ENCODE results near the gene RASSF8.
A peak's percentile ranks its signal among the peaks of the same experiment; 100 is the strongest.

Gene RASSF8

GRCh38 chr12:26017484-26018211, 59.2 kb downstream of the RASSF8 start:
- H3K4me3 ChIP-seq (ENCODE audit: low read length), result no peak overlapping the region
- H3K9ac ChIP-seq (ENCODE audit: low read length), result no peak overlapping the region
- H3K27ac ChIP-seq (ENCODE audit: low read length), result peak overlapping the region; percentile 42
- no peaks in the 10 kb centered on the region for H3K27me3 ChIP-seq (ENCODE audit: control insufficient read depth, insufficient read depth, low read length)
- no peaks in the 10 kb centered on the region for H3K9me3 ChIP-seq (ENCODE audit: control insufficient read depth, low read depth, low read length)
- peaks cover 16% of the 10 kb centered on the region for H3K4me1 ChIP-seq (ENCODE audit: control insufficient read depth, low read depth, low read length)
- no peaks in the 10 kb centered on the region for H3K36me3 ChIP-seq (ENCODE audit: control insufficient read depth, low read depth, low read length)

GRCh38 chr12:26018926-26019325, 60.4 kb downstream of the RASSF8 start:
- H3K4me3 ChIP-seq (ENCODE audit: low read length), result no peak overlapping the region
- no peak overlapping the region for H3K27ac ChIP-seq (ENCODE audit: low read length)
- peaks cover 16% of the 10 kb centered on the region for H3K4me1 ChIP-seq (ENCODE audit: control insufficient read depth, low read depth, low read length)
- H3K9ac ChIP-seq (ENCODE audit: low read length), result no peak overlapping the region
- no peaks in the 10 kb centered on the region for H3K36me3 ChIP-seq (ENCODE audit: control insufficient read depth, low read depth, low read length)
- H3K27me3 ChIP-seq (ENCODE audit: control insufficient read depth, insufficient read depth, low read length), result no peaks in the 10 kb centered on the region
- H3K9me3 ChIP-seq (ENCODE audit: control insufficient read depth, low read depth, low read length), result no peaks in the 10 kb centered on the region

- no peaks in the 10 kb centered on the region for H3K36me3 ChIP-seq (ENCODE audit: control insufficient read depth, low read depth, low read length)
- H3K4me1 ChIP-seq (ENCODE audit: control insufficient read depth, low read depth, low read length), result peaks cover 7% of the 10 kb centered on the region
- H3K9ac ChIP-seq (ENCODE audit: low read length), result no peak overlapping the region
- H3K4me3 ChIP-seq (ENCODE audit: low read length), result no peak overlapping the region
- H3K27ac ChIP-seq (ENCODE audit: low read length), result no peak overlapping the region
- no peaks in the 10 kb centered on the region for H3K27me3 ChIP-seq (ENCODE audit: control insufficient read depth, insufficient read depth, low read length)
- H3K9me3 ChIP-seq (ENCODE audit: control insufficient read depth, low read depth, low read length), result no peaks in the 10 kb centered on the region
Measured at GRCh38 chr12:26021534-26021933, 63.1 kb downstream of the RASSF8 start.

GRCh38 chr12:26022043-26022442, 63.6 kb downstream of the RASSF8 start:
- Histone ChIP-seq H3K4me3 (ENCODE audit: low read length) (no peak overlapping the region), H3K36me3 (ENCODE audit: control insufficient read depth, low read depth, low read length) (no peaks in the 10 kb centered on the region), H3K9ac (ENCODE audit: low read length) (no peak overlapping the region), H3K4me1 (ENCODE audit: control insufficient read depth, low read depth, low read length) (peaks cover 7% of the 10 kb centered on the region), H3K9me3 (ENCODE audit: control insufficient read depth, low read depth, low read length) (no peaks in the 10 kb centered on the region), H3K27me3 (ENCODE audit: control insufficient read depth, insufficient read depth, low read length) (no peaks in the 10 kb centered on the region), H3K27ac (ENCODE audit: low read length) (no peak overlapping the region)

- Histone ChIP-seq H3K4me3 (ENCODE audit: low read length) (no peak overlapping the region), H3K9ac (ENCODE audit: low read length) (no peak overlapping the region), H3K9me3 (ENCODE audit: control insufficient read depth, low read depth, low read length) (no peaks in the 10 kb centered on the region), H3K36me3 (ENCODE audit: control insufficient read depth, low read depth, low read length) (no peaks in the 10 kb centered on the region), H3K27me3 (ENCODE audit: control insufficient read depth, insufficient read depth, low read length) (no peaks in the 10 kb centered on the region), H3K27ac (ENCODE audit: low read length) (no peak overlapping the region), H3K4me1 (ENCODE audit: control insufficient read depth, low read depth, low read length) (peaks cover 5% of the 10 kb centered on the region)
Measured at GRCh38 chr12:26026713-26027112, 68.2 kb downstream of the RASSF8 start.

GRCh38 chr12:26027401-26027800, 68.9 kb downstream of the RASSF8 start:
- H3K9ac ChIP-seq (ENCODE audit: low read length), result no peak overlapping the region
- H3K4me3 ChIP-seq (ENCODE audit: low read length), result no peak overlapping the region
- H3K4me1 ChIP-seq (ENCODE audit: control insufficient read depth, low read depth, low read length), result peaks cover 4% of the 10 kb centered on the region
- H3K27me3 ChIP-seq (ENCODE audit: control insufficient read depth, insufficient read depth, low read length), result no peaks in the 10 kb centered on the region
- H3K36me3 ChIP-seq (ENCODE audit: control insufficient read depth, low read depth, low read length), result no peaks in the 10 kb centered on the region
- H3K27ac ChIP-seq (ENCODE audit: low read length), result no peak overlapping the region
- no peaks in the 10 kb centered on the region for H3K9me3 ChIP-seq (ENCODE audit: control insufficient read depth, low read depth, low read length)

GRCh38 chr12:26028953-26029735, 70.7 kb downstream of the RASSF8 start:
- Histone ChIP-seq H3K4me3 (ENCODE audit: low read length) (no peak overlapping the region), H3K9ac (ENCODE audit: low read length) (no peak overlapping the region), H3K27me3 (ENCODE audit: control insufficient read depth, insufficient read depth, low read length) (no peaks in the 10 kb centered on the region), H3K4me1 (ENCODE audit: control insufficient read depth, low read depth, low read length) (peaks cover 11% of the 10 kb centered on the region), H3K27ac (ENCODE audit: low read length) (no peak overlapping the region), H3K36me3 (ENCODE audit: control insufficient read depth, low read depth, low read length) (no peaks in the 10 kb centered on the region), H3K9me3 (ENCODE audit: control insufficient read depth, low read depth, low read length) (no peaks in the 10 kb centered on the region)

- Histone ChIP-seq H3K9ac (ENCODE audit: low read length) (no peak overlapping the region), H3K27ac (ENCODE audit: low read length) (no peak overlapping the region), H3K27me3 (ENCODE audit: control insufficient read depth, insufficient read depth, low read length) (no peaks in the 10 kb centered on the region), H3K4me1 (ENCODE audit: control insufficient read depth, low read depth, low read length) (peaks cover 11% of the 10 kb centered on the region), H3K9me3 (ENCODE audit: control insufficient read depth, low read depth, low read length) (no peaks in the 10 kb centered on the region), H3K4me3 (ENCODE audit: low read length) (no peak overlapping the region), H3K36me3 (ENCODE audit: control insufficient read depth, low read depth, low read length) (no peaks in the 10 kb centered on the region)
Measured at GRCh38 chr12:26029736-26030022, 71.2 kb downstream of the RASSF8 start.

- Histone ChIP-seq H3K27ac (ENCODE audit: low read length) (no peak overlapping the region), H3K9ac (ENCODE audit: low read length) (no peak overlapping the region), H3K36me3 (ENCODE audit: control insufficient read depth, low read depth, low read length) (no peaks in the 10 kb centered on the region), H3K9me3 (ENCODE audit: control insufficient read depth, low read depth, low read length) (no peaks in the 10 kb centered on the region), H3K4me3 (ENCODE audit: low read length) (no peak overlapping the region), H3K27me3 (ENCODE audit: control insufficient read depth, insufficient read depth, low read length) (no peaks in the 10 kb centered on the region), H3K4me1 (ENCODE audit: control insufficient read depth, low read depth, low read length) (peaks cover 11% of the 10 kb centered on the region)
Measured at GRCh38 chr12:26030371-26030770, 71.9 kb downstream of the RASSF8 start.

- Histone ChIP-seq H3K9me3 (ENCODE audit: control insufficient read depth, low read depth, low read length) (no peaks in the 10 kb centered on the region), H3K27ac (ENCODE audit: low read length) (no peak overlapping the region), H3K4me3 (ENCODE audit: low read length) (no peak overlapping the region), H3K27me3 (ENCODE audit: control insufficient read depth, insufficient read depth, low read length) (no peaks in the 10 kb centered on the region), H3K36me3 (ENCODE audit: control insufficient read depth, low read depth, low read length) (no peaks in the 10 kb centered on the region), H3K4me1 (ENCODE audit: control insufficient read depth, low read depth, low read length) (peaks cover 11% of the 10 kb centered on the region), H3K9ac (ENCODE audit: low read length) (no peak overlapping the region)
Measured at GRCh38 chr12:26031318-26031717, 72.8 kb downstream of the RASSF8 start.

- no peak overlapping the region for H3K4me3 ChIP-seq (ENCODE audit: low read length)
- H3K9me3 ChIP-seq (ENCODE audit: control insufficient read depth, low read depth, low read length), result no peaks in the 10 kb centered on the region
Measured at GRCh38 chr12:26031827-26032226, 73.3 kb downstream of the RASSF8 start.

GRCh38 chr12:26032290-26032689, 73.8 kb downstream of the RASSF8 start:
- peaks cover 11% of the 10 kb centered on the region for H3K4me1 ChIP-seq (ENCODE audit: control insufficient read depth, low read depth, low read length)
- no peak overlapping the region for H3K9ac ChIP-seq (ENCODE audit: low read length)
- no peak overlapping the region for H3K27ac ChIP-seq (ENCODE audit: low read length)
- H3K36me3 ChIP-seq (ENCODE audit: control insufficient read depth, low read depth, low read length), result no peaks in the 10 kb centered on the region
- H3K27me3 ChIP-seq (ENCODE audit: control insufficient read depth, insufficient read depth, low read length), result no peaks in the 10 kb centered on the region
- no peak overlapping the region for H3K4me3 ChIP-seq (ENCODE audit: low read length)
- no peaks in the 10 kb centered on the region for H3K9me3 ChIP-seq (ENCODE audit: control insufficient read depth, low read depth, low read length)

More at GRCh38 chr12:26031827-26032226, 73.3 kb downstream of the RASSF8 start:
- Histone ChIP-seq H3K27me3 (ENCODE audit: control insufficient read depth, insufficient read depth, low read length) (no peaks in the 10 kb centered on the region), H3K9ac (ENCODE audit: low read length) (no peak overlapping the region), H3K36me3 (ENCODE audit: control insufficient read depth, low read depth, low read length) (no peaks in the 10 kb centered on the region), H3K4me1 (ENCODE audit: control insufficient read depth, low read depth, low read length) (peaks cover 11% of the 10 kb centered on the region), H3K27ac (ENCODE audit: low read length) (no peak overlapping the region)

Measured in iPS-18a (cell line).